GM12878 (cell line): ENCODE measurements around the gene IRF1. TPM values are rescaled to one million over a fixed set of nuclear protein-coding genes. Genes with fewer than 3 reads are reported as not detected.
"Not testable (repeated sequence)": the region's sequence is repeated elsewhere in the genome, so short reads cannot be mapped to it uniquely, and the experiment has no call there.

Source experiments
- ATAC-seq: fragments of 200-7000 bp; cut with Tn5 transposase; 3 replicates; pipeline ENCODE4 v1.9.1; 2020; ENCODE audit warnings: mild to moderate bottlenecking, moderate library complexity
- BruUV-seq: library from RNA; stranded (reverse); fragments of 400-500 nt; replicated peaks from 2 replicates; lab custom pipeline; 2021; lab: Mats Ljungman, UMichigan
- CTCF ChIA-PET: fragments of 300-600 bp; sonication (Branson Sonifier 250); formaldehyde crosslinking; extraction: SDS; loops from one replicate; lab custom pipeline; 2021; ENCODE audit warnings: inconsistent platforms; lab: Yijun Ruan, JAX
- POLR2A ChIA-PET: fragments of 350-600 bp; formaldehyde crosslinking; extraction: SDS; loops from one replicate; lab custom pipeline; 2021; ENCODE audit warnings: inconsistent platforms; lab: Charles Lee
- RAD21 ChIA-PET: fragments of 300-600 bp; sonication (Branson Sonifier 250); formaldehyde crosslinking; loops from one replicate; lab custom pipeline; 2023; ENCODE audit warnings: antibody characterized with exemption; ENCODE audit not compliant: unreplicated experiment; lab: Charles Lee
- SMC1A ChIA-PET: fragments of 300-600 bp; sonication (Branson Sonifier 250); formaldehyde crosslinking; loops from one replicate; lab custom pipeline; 2023; ENCODE audit not compliant: unreplicated experiment, uncharacterized antibody; lab: Charles Lee
- DNase-seq: peaks from one replicate; pipeline ENCODE4 v3.0.0-alpha.2; 2011; ENCODE audit warnings: low read depth, low spot score
- FAIRE-seq: peaks from 3 replicates; lab custom pipeline; 2011; peaks lifted over from hg19 to GRCh38; lab: Jason Lieb, UNC
- H2AFZ ChIP-seq: 2 replicates; pipeline ENCODE4 v1.6.0; 2011; ENCODE audit warnings: low read depth, low read length, control low read depth; ENCODE audit not compliant: control insufficient read depth
- H3K27ac ChIP-seq: 2 replicates; pipeline ENCODE4 v1.5.1; 2011; ENCODE audit warnings: control low read depth; ENCODE audit not compliant: control insufficient read depth, insufficient read depth
- H3K27me3 ChIP-seq, 2 experiments: replicated peaks in 1 of 2; 2 replicates each; pipeline versions ENCODE4 v1.6.0 to v1.6.1; 2011; ENCODE audit warnings: low read length in 1 of 2; ENCODE audit not compliant: control insufficient read depth in 2 of 2, insufficient read depth in 2 of 2
- H3K36me3 ChIP-seq, 2 experiments: 2 replicates each; pipeline ENCODE4 v1.5.1; 2011; ENCODE audit warnings: low read length in 1 of 2; ENCODE audit not compliant: control insufficient read depth in 2 of 2, insufficient read depth in 2 of 2
- H3K4me1 ChIP-seq: 2 replicates; pipeline ENCODE4 v1.6.1; 2011; ENCODE audit warnings: mild to moderate bottlenecking, low read length, moderate library complexity, mixed read lengths; ENCODE audit not compliant: control insufficient read depth, insufficient read depth
- H3K4me2 ChIP-seq: 2 replicates; pipeline ENCODE4 v1.6.0; 2011; ENCODE audit warnings: control low read depth; ENCODE audit not compliant: control insufficient read depth, insufficient read depth
- H3K4me3 ChIP-seq: fragments of 200-600 bp; sonication (generic); 2 replicates; pipeline ENCODE4 v1.5.1; 2016
- H3K79me2 ChIP-seq: 2 replicates; pipeline ENCODE4 v1.6.0; 2011; ENCODE audit warnings: low read length; ENCODE audit not compliant: control insufficient read depth, insufficient read depth
- H3K9ac ChIP-seq: 2 replicates; pipeline ENCODE4 v1.8.0; 2011; ENCODE audit warnings: low read length, control low read depth, mixed read lengths; ENCODE audit not compliant: control insufficient read depth, insufficient read depth
- H3K9me3 ChIP-seq: replicated peaks from 3 replicates; pipeline ENCODE4 v1.5.1; 2011; ENCODE audit warnings: mild to moderate bottlenecking, low read length; ENCODE audit not compliant: control insufficient read depth, insufficient read depth
- H4K20me1 ChIP-seq: 2 replicates; pipeline ENCODE4 v1.6.0; 2011; ENCODE audit not compliant: control insufficient read depth, insufficient read depth
- PRDM15 ChIP-seq: fragments of 450-650 bp; formaldehyde crosslinking; IDR thresholded peaks from 2 replicates; pipeline ENCODE4 v1.4.0; 2020; ENCODE audit warnings: mild to moderate bottlenecking, moderate library complexity
- ZZZ3 ChIP-seq: IDR thresholded peaks from 2 replicates; pipeline ENCODE4 v1.6.1; 2011; ENCODE audit warnings: low read depth; ENCODE audit not compliant: control insufficient read depth, insufficient read length
- WGBS: methylation state at CpG from one replicate; pipeline ENCODE4 v1.1.6; 2016; ENCODE audit warnings: low lambda C conversion rate; ENCODE audit not compliant: insufficient replicate concordance, insufficient coverage; ENCODE audit errors: missing lambda C conversion rate; 5-methylcytosine and 5-hydroxymethylcytosine counted together
- in situ Hi-C: fragments of 300-500 bp; cut with MboI; formaldehyde crosslinking; loops from 9 replicates; pipeline ENCODE4 v1.14.3; 2018; ENCODE audit warnings: mixed read lengths
- intact Hi-C: fragments of 100-400 bp; cut with micrococcal nuclease; formaldehyde crosslinking; loops from one replicate; pipeline ENCODE4 v1.14.2; 2022; ENCODE audit not compliant: unreplicated experiment
- polyA plus RNA-seq, 11 experiments: library from polyadenylated mRNA; depleted of rRNA in 4 of 11; unstranded in 6 of 11; stranded (reverse) in 5 of 11; fragments of >200 nt; fragmentation: Nextera tagmentation in 4 of 11; fragmentation: Illumina TruSeq in 1 of 11; extraction: Ambion mirVana in 4 of 11; extraction: Trizol in 1 of 11; gene quantifications; 1 replicate in 1 of 11; 2 replicates in 10 of 11; pipeline versions ENCODE4 v1.2.1 to v1.2.3, GENCODE V29; 2011 to 2016; ENCODE audit warnings: inconsistent platforms in 2 of 11, missing spikeins in 2 of 11, low read depth in 1 of 11
- total RNA-seq, 4 experiments: library from RNA; depleted of rRNA in 3 of 4; stranded (reverse); fragments of >200 nt in 3 of 4; fragmentation: Illumina TruSeq in 1 of 4; extraction: Trizol in 1 of 4; gene quantifications; 2 replicates each; pipeline versions ENCODE4 v1.2.1 to v1.2.3, GENCODE V29; 2013 to 2021

The IRF1 gene
- total and polyA plus RNA-seq, 10 of the 15 experiments (the other 5 are each of a cell fraction or from before 2014, with no cell fraction given), result 6.9 to 68.0 (median 49.6) TPM

GRCh38 chr5:132438917-132439316, 51.7 kb downstream of the IRF1 start (continued):
- TF ChIP-seq PRDM15 (CRISPR knock-in tag), result no peak
- TF ChIP-seq ZZZ3, result no peak

- H3K9ac ChIP-seq, result peak overlapping the region; percentile 26
- H3K79me2 ChIP-seq, result peaks cover 44% of the 10 kb centered on the region
- H3K27me3 ChIP-seq, H3K9me3 ChIP-seq, H4K20me1 ChIP-seq, DNase-seq, in situ Hi-C loops, intact Hi-C loops, BruUV-seq, H2AFZ ChIP-seq, FAIRE-seq, ATAC-seq: not testable (repeated sequence)
- peaks cover 28% of the 10 kb centered on the region for H3K4me1 ChIP-seq
- H3K27ac ChIP-seq, result peak overlapping the region; percentile 62
- 100% methylated on average over 3 of the region's 3 CpGs for WGBS
- ChIA-PET POLR2A (interaction anchor here (1.0 to 6.1 kb wide), 9 partner anchors 8 to 57 kb away, joined by 3 to 76 read pairs (median 8); no protein-coding TSS in a partner anchor), SMC1A (interaction anchor here (1.0 to 18.8 kb wide), 11 partner anchors 9 to 52 kb away, joined by 3 to 300 read pairs (median 5); partner anchors contain the start of gene IRF1), RAD21 (interaction anchor here (0.9 to 7.0 kb wide), 11 partner anchors 8 to 58 kb away, joined by 3 to 59 read pairs (median 9); partner anchors contain the start of gene IRF1), CTCF (interaction anchor here (0.7 to 6.2 kb wide), 12 partner anchors 9 to 70 kb away, joined by 3 to 47 read pairs (median 4); no protein-coding TSS in a partner anchor)
- peaks cover 9 to 12% of the 10 kb centered on the region in 2 experiments; a peak in 3 of 4 replicates for H3K36me3 ChIP-seq
- peak overlapping the region; percentile 18; the same call in 1 of the 2 replicates for H3K4me3 ChIP-seq
- H3K4me2 ChIP-seq, result peak overlapping the region; percentile 57; the same call in 1 of the 2 replicates
Measured at GRCh38 chr5:132438267-132438645, 52.3 kb downstream of the IRF1 start.
